ENCODE measurements around the gene GAS2L1.

DNA sequence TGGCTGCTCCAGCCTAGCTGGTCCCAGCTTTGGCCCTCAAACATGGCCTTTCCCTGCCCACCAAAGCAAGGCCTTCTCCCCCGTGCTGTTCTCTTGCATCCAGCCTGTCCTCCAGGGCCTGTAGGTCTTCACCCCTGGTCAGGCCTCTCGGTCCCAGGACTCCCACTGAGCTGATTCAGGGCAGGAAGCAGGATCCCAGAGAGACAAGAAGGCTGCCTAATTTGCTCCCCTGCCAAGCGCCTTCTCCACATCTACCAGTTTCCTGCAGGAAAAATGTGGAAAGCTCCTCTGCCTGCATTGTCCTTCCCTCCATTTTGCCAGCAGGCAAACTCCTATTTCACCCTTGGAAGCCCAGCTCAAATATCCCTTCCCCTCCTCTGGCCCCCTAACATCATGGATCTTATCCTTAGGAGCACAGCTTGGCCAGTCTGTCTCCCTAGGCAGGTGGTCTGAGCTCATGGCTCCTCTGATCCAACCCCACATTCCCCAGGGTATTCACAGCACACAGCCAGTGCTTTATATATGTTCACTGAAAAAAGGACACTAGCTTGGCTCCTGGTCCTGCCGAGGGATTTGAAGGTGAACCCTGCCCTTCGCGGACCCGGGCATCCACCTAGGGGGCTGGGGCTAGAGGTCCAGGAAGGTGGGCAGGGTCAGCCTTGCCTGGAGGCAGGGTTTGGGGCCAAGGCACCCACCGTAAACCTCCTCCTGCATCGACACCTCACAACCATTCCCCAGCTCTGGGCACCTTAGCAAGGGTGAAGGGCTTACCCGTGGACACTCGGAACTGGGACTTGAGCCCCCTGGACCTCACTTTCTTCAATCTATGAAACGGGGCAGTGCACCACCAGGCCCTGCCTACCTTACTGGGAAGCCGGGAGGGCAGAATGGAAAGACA, 39.6 kb upstream of the GAS2L1 start:
- TF ChIP-seq, protein P1, sequence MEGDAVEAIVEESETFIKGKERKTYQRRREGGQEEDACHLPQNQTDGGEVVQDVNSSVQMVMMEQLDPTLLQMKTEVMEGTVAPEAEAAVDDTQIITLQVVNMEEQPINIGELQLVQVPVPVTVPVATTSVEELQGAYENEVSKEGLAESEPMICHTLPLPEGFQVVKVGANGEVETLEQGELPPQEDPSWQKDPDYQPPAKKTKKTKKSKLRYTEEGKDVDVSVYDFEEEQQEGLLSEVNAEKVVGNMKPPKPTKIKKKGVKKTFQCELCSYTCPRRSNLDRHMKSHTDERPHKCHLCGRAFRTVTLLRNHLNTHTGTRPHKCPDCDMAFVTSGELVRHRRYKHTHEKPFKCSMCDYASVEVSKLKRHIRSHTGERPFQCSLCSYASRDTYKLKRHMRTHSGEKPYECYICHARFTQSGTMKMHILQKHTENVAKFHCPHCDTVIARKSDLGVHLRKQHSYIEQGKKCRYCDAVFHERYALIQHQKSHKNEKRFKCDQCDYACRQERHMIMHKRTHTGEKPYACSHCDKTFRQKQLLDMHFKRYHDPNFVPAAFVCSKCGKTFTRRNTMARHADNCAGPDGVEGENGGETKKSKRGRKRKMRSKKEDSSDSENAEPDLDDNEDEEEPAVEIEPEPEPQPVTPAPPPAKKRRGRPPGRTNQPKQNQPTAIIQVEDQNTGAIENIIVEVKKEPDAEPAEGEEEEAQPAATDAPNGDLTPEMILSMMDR (IDR thresholded peaks at IDR 0.05), result no peak
- TF ChIP-seq POLR2AphosphoS5 (IDR thresholded peaks at IDR 0.05) (no peak), POLR2A (IDR thresholded peaks at IDR 0.05) (no peak)
